OCI-LY3 (cell line): ENCODE results near the gene TNRC6C.
A peak's percentile ranks its signal among the peaks of the same experiment; 100 is the strongest.

Experiments
- H2AFZ ChIP-seq: fragments of 200-600, 300-600 bp; shearing (Covaris generic); 2 replicates; pipeline ENCODE4 v1.6.0; 2014; ENCODE audit warnings: antibody characterized with exemption, low read depth, low read length
- H3K27ac ChIP-seq: fragments of 200-600, 300-600 bp; sonication (generic); 2 replicates; pipeline ENCODE4 v1.5.1; 2014; ENCODE audit warnings: mild to moderate bottlenecking, low read length, moderate library complexity, mixed read lengths
- H3K27me3 ChIP-seq: fragments of 200-600, 300-600 bp; sonication (generic); 2 replicates; pipeline ENCODE4 v1.6.1; 2014; ENCODE audit warnings: low read depth, low read length, mixed read lengths
- H3K36me3 ChIP-seq: fragments of 200-600, 300-600 bp; sonication (generic); replicated peaks from 2 replicates; pipeline ENCODE3; 2014; ENCODE audit warnings: low read depth, low read length, mixed read lengths
- H3K4me1 ChIP-seq: fragments of 300-600, 200-600 bp; sonication (generic); 2 replicates; pipeline ENCODE4 v1.6.1; 2014; ENCODE audit warnings: low read length, mixed read lengths
- H3K4me2 ChIP-seq: fragments of 200-600, 300-600 bp; sonication (generic); 2 replicates; pipeline ENCODE4 v1.6.1; 2014; ENCODE audit warnings: low read length, mixed read lengths
- H3K4me3 ChIP-seq: fragments of 300-600, 200-600 bp; sonication (generic); 2 replicates; pipeline ENCODE4 v1.5.1; 2014; ENCODE audit warnings: antibody characterized with exemption, mild to moderate bottlenecking, low read length, moderate library complexity
- H3K79me2 ChIP-seq: fragments of 300-600, 200-600 bp; shearing (Covaris generic); 2 replicates; pipeline ENCODE4 v1.6.1; 2014; ENCODE audit warnings: mild to moderate bottlenecking, low read length, mixed read lengths
- H3K9ac ChIP-seq: fragments of 300-600, 200-600 bp; shearing (Covaris generic); 2 replicates; pipeline ENCODE4 v1.6.0; 2014; ENCODE audit warnings: mild to moderate bottlenecking, low read length, moderate library complexity
- H3K9me3 ChIP-seq: fragments of 200-600, 300-600 bp; shearing (Covaris generic); 2 replicates; pipeline ENCODE4 v1.6.1; 2014; ENCODE audit warnings: low read length, mixed read lengths; ENCODE audit not compliant: insufficient read depth
- H4K20me1 ChIP-seq: fragments of 200-600, 300-600 bp; sonication (generic); 2 replicates; pipeline ENCODE4 v1.6.1; 2016; ENCODE audit warnings: low read length, mixed read lengths; ENCODE audit not compliant: insufficient read depth
- CTCF ChIP-seq: fragments of 200-600, 300-600 bp; sonication (generic); IDR thresholded peaks from 2 replicates; pipeline ENCODE4 v1.5.1; 2014; ENCODE audit warnings: antibody characterized with exemption, low read length, low read depth
- EZH2phosphoT487 ChIP-seq: fragments of 200-600 bp; shearing (Covaris generic); IDR thresholded peaks from 2 replicates; pipeline ENCODE4 v1.6.1; 2018; ENCODE audit warnings: antibody characterized with exemption, mixed run types, low read depth

TNRC6C gene

DNA sequence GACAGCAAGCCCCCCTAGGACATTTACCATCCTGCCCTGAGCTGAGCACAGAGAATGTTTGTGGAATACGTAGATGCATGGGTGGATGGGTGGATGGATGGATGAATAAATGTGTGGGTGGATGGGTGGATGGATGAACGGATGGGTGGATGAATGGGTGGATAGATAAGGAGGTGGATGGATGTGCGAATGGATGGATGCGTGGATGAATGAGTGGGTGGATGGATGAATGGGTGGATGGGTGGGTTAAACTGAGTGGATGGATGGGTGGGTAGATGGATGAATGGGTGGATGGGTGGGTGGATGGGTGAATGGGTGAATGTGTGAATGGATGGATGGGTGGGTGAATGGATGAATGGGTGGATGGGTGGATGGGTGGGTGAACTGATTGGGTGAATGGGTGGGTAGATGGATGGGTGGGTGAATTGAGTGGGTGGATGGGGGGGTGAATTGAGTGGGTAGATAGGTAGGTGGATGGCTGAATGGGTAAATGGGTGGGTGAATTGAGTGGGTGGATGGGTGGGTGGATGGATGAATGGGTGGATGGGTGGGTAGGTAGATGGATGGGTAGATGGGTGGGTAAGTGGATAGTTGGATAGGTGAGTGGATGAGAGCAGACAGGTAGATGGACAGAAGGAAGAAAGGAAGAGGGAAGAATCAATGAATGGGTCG lies 164.9 kb downstream of the TNRC6C start:
- Histone ChIP-seq H3K9ac (no peak overlapping the region), H3K27ac (no peak overlapping the region), H3K4me3 (no peak overlapping the region), H3K79me2 (peaks cover 29% of the 10 kb centered on the region), H3K9me3 (no peaks in the 10 kb centered on the region), H3K4me2 (no peak overlapping the region), H3K36me3 (peaks cover 46% of the 10 kb centered on the region), H3K4me1 (peaks cover 49% of the 10 kb centered on the region), H4K20me1 (peaks cover 15% of the 10 kb centered on the region), H2AFZ (no peak overlapping the region), H3K27me3 (no peaks in the 10 kb centered on the region)
- TF ChIP-seq EZH2phosphoT487, result no peak
- TF ChIP-seq CTCF, result no peak

DNA sequence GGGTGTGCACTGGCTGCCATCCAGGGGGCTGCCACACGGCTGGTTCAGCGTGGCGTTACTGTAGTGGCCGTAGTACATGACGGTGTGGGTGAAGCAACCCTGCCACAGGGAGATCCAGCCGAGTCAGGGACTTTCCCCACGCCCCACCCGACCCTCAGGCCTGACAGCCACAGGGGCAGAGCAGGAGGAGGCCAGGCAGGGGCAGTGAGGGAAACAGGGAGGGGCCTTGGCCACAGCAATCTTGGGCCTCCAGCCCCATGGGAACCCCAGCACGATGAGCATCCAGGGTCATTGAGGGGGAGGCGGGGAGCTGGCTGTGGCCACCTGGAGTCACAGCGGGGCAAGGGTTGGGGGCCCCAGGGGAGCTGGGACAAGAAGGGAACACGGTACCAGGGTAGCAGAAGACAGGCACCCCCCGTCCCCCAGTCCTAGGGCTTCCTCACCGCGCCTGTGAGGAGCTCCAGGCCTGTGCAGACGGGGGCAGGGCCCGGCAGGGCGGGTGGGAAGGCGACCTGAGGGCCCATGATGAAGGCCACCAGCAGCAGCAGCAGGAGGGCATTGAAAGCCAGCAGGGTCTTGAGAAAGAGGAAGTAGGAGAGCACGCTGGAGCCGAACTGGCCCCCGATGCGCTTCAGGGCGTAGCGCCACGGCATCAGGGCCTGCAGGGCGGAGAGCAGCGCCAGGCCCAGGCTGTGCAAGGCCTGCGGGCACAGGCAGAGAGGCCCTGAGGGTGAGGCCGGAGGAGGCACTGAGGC lies 165.8 kb downstream of the TNRC6C start:
- TF ChIP-seq EZH2phosphoT487, result no peak
- TF ChIP-seq CTCF, result no peak
- H3K4me3 ChIP-seq, result peak overlapping the region; percentile 91
- no peak overlapping the region for H2AFZ ChIP-seq
- H3K4me2 ChIP-seq, result peak overlapping the region; percentile 96
- peaks cover 55% of the 10 kb centered on the region for H3K4me1 ChIP-seq
- H4K20me1 ChIP-seq, result peaks cover 15% of the 10 kb centered on the region
- peaks cover 30% of the 10 kb centered on the region for H3K79me2 ChIP-seq
- no peaks in the 10 kb centered on the region for H3K27me3 ChIP-seq
- H3K9me3 ChIP-seq, result no peaks in the 10 kb centered on the region
- H3K36me3 ChIP-seq, result peaks cover 43% of the 10 kb centered on the region
- H3K9ac ChIP-seq, result peak overlapping the region; percentile 72
- H3K27ac ChIP-seq, result peak overlapping the region; percentile 74

- Histone ChIP-seq H2AFZ (no peak overlapping the region), H4K20me1 (peaks cover 15% of the 10 kb centered on the region), H3K4me2 (peak overlapping the region; percentile 96), H3K9ac (peak overlapping the region; percentile 72), H3K27ac (peak overlapping the region; percentile 74), H3K9me3 (no peaks in the 10 kb centered on the region), H3K4me1 (peaks cover 60% of the 10 kb centered on the region), H3K36me3 (peaks cover 41% of the 10 kb centered on the region), H3K79me2 (peaks cover 30% of the 10 kb centered on the region), H3K4me3 (peak overlapping the region; percentile 91), H3K27me3 (no peaks in the 10 kb centered on the region)
- no peak for TF ChIP-seq EZH2phosphoT487
- no peak for TF ChIP-seq CTCF
Measured at GRCh38 chr17:78124836-78125137, 166.3 kb downstream of the TNRC6C start.

GRCh38 chr17:78125138-78125913 lies 166.8 kb downstream of the TNRC6C start:
- Histone ChIP-seq H3K4me3 (peak overlapping the region; percentile 91), H3K79me2 (peaks cover 30% of the 10 kb centered on the region)

More at GRCh38 chr17:78125138-78125913, 166.8 kb downstream of the TNRC6C start:
- H3K4me1 ChIP-seq, result peaks cover 66% of the 10 kb centered on the region
- TF ChIP-seq CTCF (no peak), EZH2phosphoT487 (no peak)
- H2AFZ ChIP-seq, result no peak overlapping the region
- H3K27ac ChIP-seq, result peak overlapping the region; percentile 74
- peak overlapping the region; percentile 72 for H3K9ac ChIP-seq
- H3K36me3 ChIP-seq, result peaks cover 40% of the 10 kb centered on the region
- no peaks in the 10 kb centered on the region for H3K9me3 ChIP-seq
- H3K4me2 ChIP-seq, result peak overlapping the region; percentile 96
- H3K27me3 ChIP-seq, result no peaks in the 10 kb centered on the region
- peaks cover 15% of the 10 kb centered on the region for H4K20me1 ChIP-seq
